PC-3 (cell line): ENCODE data around the gene VPS37C. TPM values are rescaled to one million over a fixed set of nuclear protein-coding genes. Genes with fewer than 3 reads are reported as not detected.

Experiments used
- ATAC-seq: fragments of 200-7000 bp; cut with Tn5 transposase; 2 replicates; pipeline ENCODE4 v1.9.1; 2020; ENCODE audit warnings: mild to moderate bottlenecking, moderate library complexity
- BruUV-seq: library from RNA; stranded (reverse); fragments of 400-500 nt; replicated peaks from 2 replicates; lab custom pipeline; 2021; lab: Mats Ljungman, UMichigan
- CTCF ChIA-PET: fragments of 300-600 bp; sonication (Branson Sonifier 250); formaldehyde crosslinking; loops from one replicate; lab custom pipeline; 2022; ENCODE audit warnings: antibody characterized with exemption; lab: Charles Lee
- POLR2A ChIA-PET: fragments of 300-600 bp; sonication (Branson Sonifier 250); formaldehyde crosslinking; loops from one replicate; lab custom pipeline; 2022; ENCODE audit warnings: antibody characterized with exemption; ENCODE audit not compliant: unreplicated experiment; lab: Charles Lee
- DNase-seq: peaks from one replicate; pipeline ENCODE4 v3.0.0-alpha.2; 2015
- H2AFZ ChIP-seq: fragments of 300-600 bp; sonication (generic); 2 replicates; pipeline ENCODE4 v1.6.0; 2016; ENCODE audit warnings: antibody characterized with exemption, low read length
- H3F3A ChIP-seq: fragments of 300-600 bp; sonication (generic); one replicate; pipeline ENCODE4 v1.6.0; 2017; ENCODE audit warnings: antibody characterized with exemption, low read length, control low read depth, mild to moderate bottlenecking; ENCODE audit not compliant: unreplicated experiment
- H3K27ac ChIP-seq: fragments of 300-600 bp; sonication (generic); 2 replicates; pipeline ENCODE4 v1.5.1; 2016; ENCODE audit warnings: mild to moderate bottlenecking, low read length
- H3K27me3 ChIP-seq: fragments of 300-600 bp; sonication (generic); 2 replicates; pipeline ENCODE4 v1.6.1; 2016; ENCODE audit warnings: low read length, mixed read lengths
- H3K36me3 ChIP-seq: fragments of 300-600 bp; sonication (generic); 2 replicates; pipeline ENCODE4 v1.6.1; 2016; ENCODE audit warnings: low read depth, mixed run types, low read length, mixed read lengths
- H3K4me1 ChIP-seq: fragments of 300-600 bp; sonication (generic); 2 replicates; pipeline ENCODE4 v1.5.1; 2016; ENCODE audit warnings: low read length; ENCODE audit not compliant: insufficient read depth
- H3K4me2 ChIP-seq: fragments of 300-600 bp; sonication (generic); 2 replicates; pipeline ENCODE4 v1.6.0; 2016; ENCODE audit warnings: low read length
- H3K4me3 ChIP-seq: fragments of 300-600 bp; sonication (generic); 2 replicates; pipeline ENCODE4 v1.5.1; 2016; ENCODE audit warnings: mild to moderate bottlenecking, low read length, mixed read lengths
- H3K79me2 ChIP-seq: fragments of 300-600 bp; sonication (generic); 2 replicates; pipeline ENCODE4 v1.6.1; 2017; ENCODE audit warnings: low read length, mixed read lengths
- H3K9ac ChIP-seq: fragments of 300-600 bp; sonication (generic); 2 replicates; pipeline ENCODE4 v1.6.0; 2016; ENCODE audit warnings: mild to moderate bottlenecking, low read length
- H3K9me2 ChIP-seq: fragments of 300-600 bp; sonication (generic); replicated peaks from 2 replicates; pipeline ENCODE4 v1.6.1; 2016; ENCODE audit warnings: mixed run types, low read length, mixed read lengths
- H3K9me3 ChIP-seq: fragments of 300-600 bp; sonication (generic); 2 replicates; pipeline ENCODE4 v1.6.1; 2016; ENCODE audit warnings: low read length, mixed read lengths
- H4K20me1 ChIP-seq: fragments of 300-600 bp; sonication (generic); 2 replicates; pipeline ENCODE4 v1.6.1; 2016; ENCODE audit warnings: low read length, mixed read lengths
- CTCF ChIP-seq: fragments of 300-600 bp; sonication (generic); conservative IDR thresholded peaks from 2 replicates; pipeline ENCODE4 v1.5.1; 2017; ENCODE audit warnings: antibody characterized with exemption, low read depth, mild to moderate bottlenecking, low read length
- EZH2 ChIP-seq: fragments of 300-600 bp; sonication (generic); IDR thresholded peaks from one replicate; pipeline ENCODE4 v1.6.1; 2017; ENCODE audit warnings: antibody characterized with exemption, mild to moderate bottlenecking, low read length; ENCODE audit not compliant: unreplicated experiment
- EZH2phosphoT487 ChIP-seq: fragments of 300-600 bp; sonication (generic); IDR thresholded peaks from 2 replicates; pipeline ENCODE4 v1.6.1; 2018; ENCODE audit warnings: mild to moderate bottlenecking, antibody characterized with exemption, low read length, borderline replicate concordance
- intact Hi-C: fragments of 100-400 bp; cut with micrococcal nuclease; formaldehyde crosslinking; loops from 2 replicates; pipeline ENCODE4 v1.9.0; 2023
- total RNA-seq: library from RNA; depleted of rRNA; stranded (reverse); fragments of >200 nt; gene quantifications from 2 replicates; pipeline ENCODE4 v1.2.3, GENCODE V29; 2014

VPS37C gene
- total RNA-seq, 1 experiment from 2014 or later, result 28.9 TPM

GRCh38 chr11:61131586-61131985, 29.6 kb downstream of the VPS37C start:
- TF ChIP-seq EZH2 (no peak), CTCF (no peak), EZH2phosphoT487 (no peak)
- no peaks in the 10 kb centered on the region for H3K9me2 ChIP-seq
- H3K4me3 ChIP-seq, result no peak overlapping the region
- ATAC-seq, result no peak
- ChIA-PET POLR2A (no interaction called here), CTCF (no interaction called here)
- no peaks in the 10 kb centered on the region for H3K27me3 ChIP-seq
- no peaks in the 10 kb centered on the region for H3K9me3 ChIP-seq
- H4K20me1 ChIP-seq, result no peaks in the 10 kb centered on the region
- BruUV-seq, result no TSS peak
- no peak overlapping the region for H3K9ac ChIP-seq
- H3K27ac ChIP-seq, result no peak overlapping the region
- H3K36me3 ChIP-seq, result no peaks in the 10 kb centered on the region
- no peak overlapping the region for H2AFZ ChIP-seq
- H3K79me2 ChIP-seq, result no peaks in the 10 kb centered on the region
- H3F3A ChIP-seq, result no peaks in the 10 kb centered on the region
- no peak overlapping the region for H3K4me2 ChIP-seq
- DNase-seq, result no peak
- intact Hi-C loops, result loop anchor here (2.0 to 5.0 kb wide), 4 partner anchors 29 to 354 kb away; partner anchors contain the start of genes TMEM109 and VPS37C
- peaks cover 14% of the 10 kb centered on the region for H3K4me1 ChIP-seq

- no peak overlapping the region for H3K27ac ChIP-seq
- no TSS peak for BruUV-seq
- H3K9ac ChIP-seq, result no peak overlapping the region
- no peaks in the 10 kb centered on the region for H3F3A ChIP-seq
- no peaks in the 10 kb centered on the region for H4K20me1 ChIP-seq
- intact Hi-C loops, result loop anchor here (2.0 to 5.0 kb wide), 4 partner anchors 30 to 354 kb away; partner anchors contain the start of genes TMEM109 and VPS37C
- peaks cover 14% of the 10 kb centered on the region for H3K4me1 ChIP-seq
- no peak overlapping the region for H3K4me3 ChIP-seq
- ChIA-PET CTCF (no interaction called here), POLR2A (no interaction called here)
- no peaks in the 10 kb centered on the region for H3K79me2 ChIP-seq
- no peak overlapping the region for H3K4me2 ChIP-seq
- no peaks in the 10 kb centered on the region for H3K27me3 ChIP-seq
- no peak for DNase-seq
- no peaks in the 10 kb centered on the region for H3K36me3 ChIP-seq
- no peak for TF ChIP-seq EZH2
- no peak for TF ChIP-seq EZH2phosphoT487
- TF ChIP-seq CTCF, result no peak
- no peak overlapping the region for H2AFZ ChIP-seq
- no peaks in the 10 kb centered on the region for H3K9me3 ChIP-seq
- no peaks in the 10 kb centered on the region for H3K9me2 ChIP-seq
- no peak for ATAC-seq
Observed at GRCh38 chr11:61131186-61131585, 30.0 kb downstream of the VPS37C start.
